Transverse colon (tissue), 4 donors: ENCODE measurements around the gene ZNF503. TPM values are rescaled to one million over a fixed set of nuclear protein-coding genes. Genes with fewer than 3 reads are reported as not detected.
A peak's percentile ranks its signal among the peaks of the same experiment; 100 is the strongest.
"Not testable (repeated sequence)": the region's sequence is repeated elsewhere in the genome, so short reads cannot be mapped to it uniquely, and the experiment has no call there.

ENCODE experiments used
- DNase-seq: peaks from one replicate; pipeline ENCODE4 v3.0.0-alpha.2; 2019
- H3K27ac ChIP-seq, 4 donors: fragments of 200-600 bp; sonication (generic); 2 replicates each; pipeline ENCODE4 v1.5.1; 2016 to 2018; ENCODE audit warnings: inconsistent platforms in 4 of 4
- H3K27me3 ChIP-seq: fragments of 200-600 bp; sonication (generic); 2 replicates; pipeline ENCODE4 v1.5.1; 2017; ENCODE audit warnings: inconsistent platforms
- H3K36me3 ChIP-seq, 4 donors: fragments of 200-600 bp; sonication (generic); 2 replicates each; pipeline ENCODE4 v1.5.1; 2017 to 2019; ENCODE audit warnings: inconsistent platforms in 4 of 4
- H3K4me1 ChIP-seq, 4 donors: fragments of 200-600 bp; sonication (generic); 2 replicates each; pipeline ENCODE4 v1.5.1; 2017 to 2020; ENCODE audit warnings: inconsistent platforms in 4 of 4
- H3K4me3 ChIP-seq, 4 donors: fragments of 200-600 bp; sonication (generic); 1 replicate in 1 of 4; 2 replicates in 3 of 4; pipeline versions ENCODE4 v1.5.1 to v1.6.1; 2017 to 2019; ENCODE audit warnings: inconsistent platforms in 4 of 4
- H3K9me3 ChIP-seq, 2 donors: fragments of 200-600 bp; sonication (generic); 2 replicates each; pipeline ENCODE4 v1.5.1; 2017 to 2019; ENCODE audit warnings: inconsistent platforms in 2 of 2
- CTCF ChIP-seq, 5 experiments: fragments of 200-600 bp in 3 of 5; fragments of 450-650 bp in 2 of 5; sonication (generic) in 3 of 5; IDR thresholded peaks; 1 replicate in 2 of 5; 2 replicates in 3 of 5; pipeline ENCODE4 v1.5.1; 2016 to 2017; ENCODE audit warnings: antibody characterized with exemption in 5 of 5, inconsistent platforms in 3 of 5, mild to moderate bottlenecking in 2 of 5, moderate library complexity in 1 of 5
- EP300 ChIP-seq: sonication (generic); formaldehyde crosslinking; IDR thresholded peaks from one replicate; pipeline ENCODE4 v1.6.1; 2017; ENCODE audit warnings: antibody characterized with exemption, low read depth
- POLR2A ChIP-seq: fragments of 450-650 bp; IDR thresholded peaks from one replicate; pipeline ENCODE4 v1.6.1; 2016; ENCODE audit warnings: antibody characterized with exemption, mild to moderate bottlenecking, moderate library complexity
- POLR2AphosphoS5 ChIP-seq, 3 donors: sonication (generic); formaldehyde crosslinking; IDR thresholded peaks; one replicate each; pipeline ENCODE4 v1.6.1; 2016; ENCODE audit warnings: antibody characterized with exemption in 3 of 3
- WGBS, 2 donors: methylation state at CpG; one replicate each; pipeline ENCODE4 v1.1.5; 2018; ENCODE audit warnings: low coverage in 1 of 2; 5-methylcytosine and 5-hydroxymethylcytosine counted together
- in situ Hi-C, 4 donors: fragments of 200-750 bp; cut with MboI; loops; one replicate each; pipeline versions ENCODE4 v1.15.0 to v1.15.1; 2017; ENCODE audit warnings: low sequenced_read_pairs in 3 of 4, low pct_ligation_motif_present in 1 of 4, low pct_unique_long_range_greater_than_20kb in 1 of 4
- intact Hi-C: fragments of 100-400 bp; cut with DNase I; formaldehyde crosslinking; loops from one replicate; pipeline ENCODE4 v1.15.1; 2023; ENCODE audit warnings: low total_unique reads
- total RNA-seq, 4 donors: library from RNA; depleted of rRNA; stranded (reverse); fragments of >200 nt; gene quantifications; one replicate each; pipeline ENCODE4 v1.1.0, GENCODE V29; 2016

ZNF503 gene
- total RNA-seq, 4 donors from 2014 or later: 3.0 to 17.9 (median 7.2) TPM

- in situ Hi-C loops: no loop called here
- Histone ChIP-seq H3K4me1 (no peaks in the 10 kb centered on the region), H3K27ac (no peak overlapping the region), H3K4me3 (no peak overlapping the region), H3K27me3 (peaks cover 3% of the 10 kb centered on the region), H3K36me3 (no peaks in the 10 kb centered on the region), H3K9me3 (peaks cover 0 to 3% of the 10 kb centered on the region in 2 donors)
- no peak for TF ChIP-seq POLR2AphosphoS5 (IDR thresholded peaks at IDR 0.05)
- TF ChIP-seq CTCF (IDR thresholded peaks at IDR 0.05): no peak
- no peak for TF ChIP-seq EP300
- TF ChIP-seq POLR2A: no peak
- intact Hi-C loops: no loop called here
- no peak for DNase-seq
- WGBS, 2 donors: 59 to 71% methylated on average over 3 to 8 of the region's 8 CpGs
Observed at GRCh38 chr10:75367021-75367487, 34.5 kb downstream of the ZNF503 start.

- TF ChIP-seq POLR2AphosphoS5 (IDR thresholded peaks at IDR 0.05) (no peak), POLR2A (no peak), CTCF (IDR thresholded peaks at IDR 0.05) (no peak)
- no peak for DNase-seq
- no peak overlapping the region for H3K4me3 ChIP-seq
- intact Hi-C loops: no loop called here
- in situ Hi-C loops: no loop called here
- H3K27ac ChIP-seq: no peak overlapping the region
- H3K4me1 ChIP-seq: peaks cover 5 to 14% (median 14%) of the 10 kb centered on the region in 4 donors
- H3K9me3 ChIP-seq: no peaks in the 10 kb centered on the region
- H3K27me3 ChIP-seq: no peaks in the 10 kb centered on the region
- WGBS, 2 donors: 87% methylated on average over 4 of the region's 4 CpGs; no CpG with 5 or more reads in 1 of the 2 donors
- no peaks in the 10 kb centered on the region for H3K36me3 ChIP-seq
Observed at GRCh38 chr10:75363431-75363830, 38.1 kb downstream of the ZNF503 start.

GRCh38 chr10:75359876-75360275 lies 41.7 kb downstream of the ZNF503 start:
- H3K4me3 ChIP-seq, H3K36me3 ChIP-seq, H3K9me3 ChIP-seq, DNase-seq, in situ Hi-C loops, H3K27me3 ChIP-seq, H3K27ac ChIP-seq, intact Hi-C loops: not testable (repeated sequence)
- 40 to 75% methylated on average over 2 to 8 of the region's 8 CpGs for WGBS, 2 donors
- H3K4me1 ChIP-seq: peaks cover 5 to 25% (median 19%) of the 10 kb centered on the region in 4 donors

DNA sequence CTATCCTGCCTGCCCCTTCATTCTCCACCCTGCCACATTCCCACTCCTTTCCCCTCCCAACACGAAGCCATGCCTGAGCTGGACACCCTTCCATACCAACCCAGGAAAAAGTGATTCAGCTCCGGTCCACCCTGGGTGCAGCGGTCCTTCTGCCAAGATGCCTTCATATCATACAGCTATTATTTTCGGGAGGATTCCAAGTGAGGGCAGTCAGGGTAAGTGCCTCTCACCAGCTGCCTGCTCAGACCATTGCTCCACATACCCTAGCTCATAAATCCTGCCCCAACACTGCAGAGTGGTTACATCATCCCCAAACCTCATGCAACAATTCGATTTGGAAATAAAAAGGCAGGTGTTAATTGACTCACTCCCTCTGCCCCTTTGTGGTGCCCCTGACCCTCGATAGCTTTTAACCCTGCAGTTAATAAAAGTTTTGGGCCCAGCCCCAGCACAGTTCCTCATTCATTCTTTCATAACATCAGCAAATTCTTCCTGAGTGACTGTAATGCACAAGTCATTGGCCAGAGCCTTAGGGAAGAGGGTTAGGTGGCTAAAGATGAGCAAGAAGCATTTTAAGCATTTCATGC lies 42.6 kb downstream of the ZNF503 start:
- H3K27ac ChIP-seq: peak overlapping the region in 2 of 4 donors; percentile 37 to 54

More for the DNA sequence above, 42.6 kb downstream of the ZNF503 start:
- Histone ChIP-seq H3K36me3 (no peaks in the 10 kb centered on the region), H3K4me3 (no peak overlapping the region), H3K9me3 (no peaks in the 10 kb centered on the region), H3K4me1 (peaks cover 5 to 25% (median 19%) of the 10 kb centered on the region in 4 donors), H3K27me3 (no peaks in the 10 kb centered on the region)
- no peak for DNase-seq
- no peak for TF ChIP-seq EP300
- no peak for TF ChIP-seq CTCF (IDR thresholded peaks at IDR 0.05)
- TF ChIP-seq POLR2A: no peak
- TF ChIP-seq POLR2AphosphoS5 (IDR thresholded peaks at IDR 0.05): no peak
- 56% methylated on average over 6 of the region's 6 CpGs; no CpG with 5 or more reads in 1 of the 2 donors for WGBS, 2 donors
- intact Hi-C loops (no loop called here), in situ Hi-C loops (no loop called here)
